Cerebellar nuclear complex (tissue), 1 donor: ENCODE results near the gene IL20RB.

Experiments used
- DNase-seq, 2 experiments: peaks; one replicate each; lab custom pipeline; 2025; lab: John Stamatoyannopoulos, UW

Gene IL20RB

GRCh38 chr3:137035631-137036030 lies 77.8 kb downstream of the IL20RB start:
- DNase-seq, result no peak

DNA sequence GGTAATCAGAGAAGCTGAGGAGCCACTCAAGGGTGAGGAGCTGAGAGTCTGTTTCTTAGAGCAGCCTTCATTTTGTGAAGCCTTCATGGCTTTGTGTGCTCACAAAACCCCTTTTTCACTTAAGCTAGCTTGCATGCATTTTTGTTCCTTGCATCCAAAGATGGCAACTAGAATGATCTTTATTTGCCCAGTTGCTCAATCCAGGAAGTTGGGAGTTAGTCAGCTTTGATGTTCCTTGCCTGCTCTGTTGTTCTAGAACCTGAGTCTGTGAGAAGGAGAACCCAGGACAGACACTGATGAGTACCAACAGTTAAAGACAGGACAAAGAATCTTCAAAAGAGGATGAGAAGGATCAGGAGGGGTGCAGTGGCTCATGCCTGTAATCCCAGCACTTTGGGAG lies 81.8 kb downstream of the IL20RB start:
- no peak for DNase-seq

DNA sequence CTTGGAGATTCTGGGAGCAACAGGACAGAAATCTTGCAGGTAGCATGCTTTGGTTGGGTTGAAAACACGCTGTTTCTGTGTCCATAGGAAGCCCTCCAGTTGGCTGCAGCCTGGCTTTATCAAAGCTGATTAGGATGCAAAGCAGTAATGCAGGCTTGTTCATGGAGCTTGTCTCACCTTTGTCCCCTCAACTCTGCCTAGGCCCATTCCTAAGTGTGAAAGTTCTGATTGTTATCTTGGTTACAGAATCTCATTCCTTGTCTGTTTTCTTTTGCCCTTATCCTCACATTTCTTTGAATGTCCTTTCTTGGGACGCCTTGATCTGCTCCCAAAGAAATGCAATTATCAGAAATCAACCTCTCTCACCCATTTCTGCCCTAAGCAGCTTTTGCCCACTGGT lies 83.5 kb downstream of the IL20RB start:
- DNase-seq, result no peak

GRCh38 chr3:137041686-137042085 lies 83.9 kb downstream of the IL20RB start:
- no peak for DNase-seq

DNA sequence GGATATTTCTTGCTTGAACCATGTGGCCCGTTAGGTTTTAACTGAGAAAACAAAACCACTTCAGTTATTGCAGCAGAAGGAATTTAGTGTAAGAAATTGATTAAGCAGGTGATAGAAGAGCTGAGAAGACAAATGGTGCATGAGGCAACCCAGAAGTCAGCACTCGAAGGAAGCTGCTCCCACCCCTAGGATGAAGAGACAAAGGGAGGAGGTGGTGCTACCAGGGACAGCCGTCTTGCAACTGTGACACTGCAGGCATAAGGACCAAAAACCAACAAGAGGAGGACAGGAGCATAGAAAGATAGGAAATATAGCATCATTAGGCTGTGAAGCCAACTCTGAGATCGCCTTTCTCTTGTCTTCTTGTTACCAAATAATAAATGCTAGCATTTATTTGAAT lies 89.0 kb downstream of the IL20RB start:
- DNase-seq, result no peak

DNA sequence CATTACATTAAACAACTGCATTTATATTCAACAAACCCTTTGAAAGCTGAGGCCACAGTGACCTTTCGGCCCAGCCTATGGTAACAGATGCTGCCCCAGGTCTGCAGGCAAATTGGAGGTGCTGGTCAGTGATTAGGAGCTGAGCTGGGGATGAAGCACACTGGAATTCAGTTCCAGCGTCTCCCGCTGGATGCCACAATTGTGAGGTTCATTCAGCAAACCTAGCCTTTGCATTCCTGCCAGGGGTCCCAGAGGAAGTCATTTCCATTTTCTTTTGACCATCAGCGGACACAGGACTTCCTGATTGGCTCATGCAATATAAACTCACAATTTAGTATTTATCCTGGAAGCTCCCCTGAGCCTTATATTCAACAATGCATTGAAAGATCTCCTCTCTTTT lies 89.5 kb downstream of the IL20RB start:
- DNase-seq, result no peak

DNA sequence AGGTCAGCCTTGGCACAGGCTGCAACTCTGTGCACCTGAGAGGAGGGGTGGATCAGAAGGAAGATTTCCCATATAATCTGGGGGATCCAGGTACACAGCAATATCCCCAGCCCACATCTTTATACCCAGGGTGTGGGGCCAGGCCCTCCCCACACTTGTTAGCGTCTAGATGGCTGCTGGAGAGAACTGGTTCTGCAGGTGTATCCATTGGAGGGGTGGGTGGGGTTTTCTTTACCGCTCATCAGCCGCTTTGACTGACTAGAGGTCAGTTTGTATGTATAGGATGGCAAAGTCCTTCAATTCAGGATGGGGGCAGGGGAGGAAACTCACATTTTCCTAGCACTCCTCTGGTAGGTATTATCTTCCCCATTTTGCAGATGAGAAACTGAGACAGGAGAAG lies 92.5 kb downstream of the IL20RB start:
- DNase-seq, result no peak

GRCh38 chr3:137052298-137052697 lies 94.5 kb downstream of the IL20RB start:
- DNase-seq, result no peak
